Activated naive CD8-positive, alpha-beta T cell treated with anti-CD3 and anti-CD28 coated beads for 36 hours (primary cell): Measurements from ENCODE around the gene DPF3. TPM values are rescaled to one million over a fixed set of nuclear protein-coding genes. Genes with fewer than 3 reads are reported as not detected.

ENCODE experiments used
- DNase-seq: peaks from one replicate; pipeline ENCODE4 v3.0.0; 2021
- H3K27ac Mint-ChIP-seq: one replicate; pipeline ENCODE4 v1.8.0; 2022; ENCODE audit warnings: mild to moderate bottlenecking, moderate library complexity, mixed read lengths
- H3K27me3 Mint-ChIP-seq: one replicate; pipeline ENCODE4 v1.8.0; 2022; ENCODE audit warnings: mild to moderate bottlenecking, mixed read lengths
- H3K36me3 Mint-ChIP-seq: one replicate; pipeline ENCODE4 v1.8.0; 2021; ENCODE audit warnings: mild to moderate bottlenecking, mixed read lengths
- H3K4me1 Mint-ChIP-seq: one replicate; pipeline ENCODE4 v1.8.0; 2021; ENCODE audit warnings: mixed read lengths
- H3K4me3 Mint-ChIP-seq: one replicate; pipeline ENCODE4 v1.8.0; 2022; ENCODE audit warnings: mild to moderate bottlenecking, moderate library complexity, mixed read lengths
- H3K9me3 Mint-ChIP-seq: one replicate; pipeline ENCODE4 v1.8.0; 2022; ENCODE audit warnings: mixed read lengths
- total RNA-seq, 2 experiments: library from RNA; stranded (reverse); gene quantifications; one replicate each; pipeline ENCODE4 v1.2.3, GENCODE V29; 2021

DPF3 gene
- total RNA-seq, 2 experiments from 2014 or later, result 1.1 to 1.3 TPM

- no peaks in the 10 kb centered on the region for H3K36me3 Mint-ChIP-seq
- no peaks in the 10 kb centered on the region for H3K4me1 Mint-ChIP-seq
- no peak overlapping the region for H3K27ac Mint-ChIP-seq
- peaks cover 25% of the 10 kb centered on the region for H3K27me3 Mint-ChIP-seq
- no peak for DNase-seq
- no peak overlapping the region for H3K4me3 Mint-ChIP-seq
- no peaks in the 10 kb centered on the region for H3K9me3 Mint-ChIP-seq
Observed at GRCh38 chr14:72916174-72916573, 22.3 kb upstream of the DPF3 start.

GRCh38 chr14:72913809-72914208 is 19.9 kb upstream of the DPF3 start:
- Mint-ChIP-seq H3K9me3 (no peaks in the 10 kb centered on the region), H3K4me3 (no peak overlapping the region)

GRCh38 chr14:72909163-72909562 is 15.3 kb upstream of the DPF3 start:
- Mint-ChIP-seq H3K4me3 (no peak overlapping the region), H3K4me1 (no peaks in the 10 kb centered on the region)

More at GRCh38 chr14:72913809-72914208, 19.9 kb upstream of the DPF3 start:
- Mint-ChIP-seq H3K36me3 (no peaks in the 10 kb centered on the region), H3K27ac (no peak overlapping the region), H3K4me1 (no peaks in the 10 kb centered on the region), H3K27me3 (peaks cover 6% of the 10 kb centered on the region)
- DNase-seq, result no peak

GRCh38 chr14:72907886-72908285 is 14.0 kb upstream of the DPF3 start:
- H3K9me3 Mint-ChIP-seq, result no peaks in the 10 kb centered on the region
- no peaks in the 10 kb centered on the region for H3K36me3 Mint-ChIP-seq
- peaks cover 8% of the 10 kb centered on the region for H3K27me3 Mint-ChIP-seq
- no peak for DNase-seq
- H3K4me1 Mint-ChIP-seq, result no peaks in the 10 kb centered on the region
- H3K27ac Mint-ChIP-seq, result no peak overlapping the region
- H3K4me3 Mint-ChIP-seq, result no peak overlapping the region

More at GRCh38 chr14:72909163-72909562, 15.3 kb upstream of the DPF3 start:
- Mint-ChIP-seq H3K9me3 (no peaks in the 10 kb centered on the region), H3K27me3 (peaks cover 8% of the 10 kb centered on the region), H3K27ac (no peak overlapping the region), H3K36me3 (no peaks in the 10 kb centered on the region)
- no peak for DNase-seq

- Mint-ChIP-seq H3K36me3 (no peaks in the 10 kb centered on the region), H3K9me3 (no peaks in the 10 kb centered on the region), H3K27me3 (peaks cover 8% of the 10 kb centered on the region), H3K27ac (no peak overlapping the region), H3K4me3 (no peak overlapping the region), H3K4me1 (no peaks in the 10 kb centered on the region)
- DNase-seq, result no peak
Observed at GRCh38 chr14:72906879-72907278, 13.0 kb upstream of the DPF3 start.

- H3K27me3 Mint-ChIP-seq, result peaks cover 8% of the 10 kb centered on the region
- H3K4me3 Mint-ChIP-seq, result no peak overlapping the region
- H3K36me3 Mint-ChIP-seq, result no peaks in the 10 kb centered on the region
- H3K4me1 Mint-ChIP-seq, result no peaks in the 10 kb centered on the region
- DNase-seq, result no peak
- H3K27ac Mint-ChIP-seq, result no peak overlapping the region
- no peaks in the 10 kb centered on the region for H3K9me3 Mint-ChIP-seq
Observed at GRCh38 chr14:72906316-72906715, 12.4 kb upstream of the DPF3 start.

- Mint-ChIP-seq H3K36me3 (no peaks in the 10 kb centered on the region), H3K9me3 (no peaks in the 10 kb centered on the region), H3K27me3 (peaks cover 10% of the 10 kb centered on the region), H3K4me3 (no peak overlapping the region), H3K27ac (no peak overlapping the region), H3K4me1 (no peaks in the 10 kb centered on the region)
- DNase-seq, result peak; percentile 42
Observed at GRCh38 chr14:72904840-72905561, 11.1 kb upstream of the DPF3 start.

- H3K27ac Mint-ChIP-seq, result no peak overlapping the region
- no peak overlapping the region for H3K4me3 Mint-ChIP-seq
- no peak for DNase-seq
- H3K36me3 Mint-ChIP-seq, result no peaks in the 10 kb centered on the region
- no peaks in the 10 kb centered on the region for H3K9me3 Mint-ChIP-seq
- no peaks in the 10 kb centered on the region for H3K4me1 Mint-ChIP-seq
- H3K27me3 Mint-ChIP-seq, result peaks cover 16% of the 10 kb centered on the region
Observed at GRCh38 chr14:72904218-72904617, 10.3 kb upstream of the DPF3 start.

- H3K36me3 Mint-ChIP-seq, result no peaks in the 10 kb centered on the region
- peaks cover 19% of the 10 kb centered on the region for H3K27me3 Mint-ChIP-seq
- no peak overlapping the region for H3K27ac Mint-ChIP-seq
- no peak overlapping the region for H3K4me3 Mint-ChIP-seq
- H3K4me1 Mint-ChIP-seq, result no peaks in the 10 kb centered on the region
- DNase-seq, result no peak
- no peaks in the 10 kb centered on the region for H3K9me3 Mint-ChIP-seq
Observed at GRCh38 chr14:72903716-72904115, 9.8 kb upstream of the DPF3 start.

- no peak overlapping the region for H3K4me3 Mint-ChIP-seq
- H3K9me3 Mint-ChIP-seq, result no peaks in the 10 kb centered on the region
- H3K36me3 Mint-ChIP-seq, result no peaks in the 10 kb centered on the region
- peaks cover 19% of the 10 kb centered on the region for H3K27me3 Mint-ChIP-seq
- H3K27ac Mint-ChIP-seq, result no peak overlapping the region
- no peak for DNase-seq
- H3K4me1 Mint-ChIP-seq, result no peaks in the 10 kb centered on the region
Observed at GRCh38 chr14:72902801-72903530, 9.1 kb upstream of the DPF3 start.

- Mint-ChIP-seq H3K27me3 (peaks cover 27% of the 10 kb centered on the region), H3K4me3 (no peak overlapping the region), H3K27ac (no peak overlapping the region), H3K9me3 (no peaks in the 10 kb centered on the region), H3K36me3 (no peaks in the 10 kb centered on the region), H3K4me1 (no peaks in the 10 kb centered on the region)
- no peak for DNase-seq
Observed at GRCh38 chr14:72901361-72901760, 7.5 kb upstream of the DPF3 start.

GRCh38 chr14:72898448-72898847 is 4.5 kb upstream of the DPF3 start:
- Mint-ChIP-seq H3K27ac (no peak overlapping the region), H3K36me3 (no peaks in the 10 kb centered on the region), H3K4me3 (no peak overlapping the region), H3K27me3 (peaks cover 40% of the 10 kb centered on the region), H3K4me1 (peaks cover 14% of the 10 kb centered on the region), H3K9me3 (no peaks in the 10 kb centered on the region)
- DNase-seq, result no peak

- peak; percentile 15 for DNase-seq
- Mint-ChIP-seq H3K4me3 (peak overlapping the region; percentile 83), H3K36me3 (no peaks in the 10 kb centered on the region), H3K27me3 (peaks cover 62% of the 10 kb centered on the region), H3K27ac (no peak overlapping the region), H3K4me1 (peaks cover 16% of the 10 kb centered on the region), H3K9me3 (no peaks in the 10 kb centered on the region)
Observed at GRCh38 chr14:72894623-72895378, 900 bp upstream of the DPF3 start.

- Mint-ChIP-seq H3K4me3 (peak overlapping the region; percentile 83), H3K27ac (no peak overlapping the region)
Observed at GRCh38 chr14:72894323-72894622, 372 bp upstream of the DPF3 start.

GRCh38 chr14:72892879-72893635 is 844 bp downstream of the DPF3 start:
- H3K27ac Mint-ChIP-seq, result no peak overlapping the region
- peaks cover 54% of the 10 kb centered on the region for H3K27me3 Mint-ChIP-seq
- DNase-seq, result peak; percentile 45
- peak overlapping the region; percentile 91 for H3K4me3 Mint-ChIP-seq
- no peaks in the 10 kb centered on the region for H3K9me3 Mint-ChIP-seq
- peaks cover 16% of the 10 kb centered on the region for H3K4me1 Mint-ChIP-seq
- no peaks in the 10 kb centered on the region for H3K36me3 Mint-ChIP-seq

More at GRCh38 chr14:72894323-72894622, 372 bp upstream of the DPF3 start:
- Mint-ChIP-seq H3K36me3 (no peaks in the 10 kb centered on the region), H3K9me3 (no peaks in the 10 kb centered on the region), H3K27me3 (peaks cover 58% of the 10 kb centered on the region), H3K4me1 (peaks cover 16% of the 10 kb centered on the region)
- no peak for DNase-seq
